H1 (cell line): ENCODE data around the gene KIF4A. TPM values are rescaled to one million over a fixed set of nuclear protein-coding genes. Genes with fewer than 3 reads are reported as not detected.
A peak's percentile ranks its signal among the peaks of the same experiment; 100 is the strongest.

Experiments used
- CTCF ChIA-PET: fragments of 300-600 bp; sonication (Branson Sonifier 250); formaldehyde crosslinking; loops from one replicate; lab custom pipeline; 2021; ENCODE audit not compliant: partially characterized antibody; lab: Charles Lee
- POLR2A ChIA-PET: fragments of 300-600 bp; sonication (Branson Sonifier 250); formaldehyde crosslinking; loops from one replicate; lab custom pipeline; 2021; ENCODE audit warnings: inconsistent platforms; ENCODE audit not compliant: partially characterized antibody; lab: Charles Lee
- DNase-seq, 2 experiments: peaks; one replicate each; pipeline versions ENCODE4 v3.0.0 to v3.0.0-alpha.2; 2010 to 2022; ENCODE audit warnings: low spot score in 2 of 2, low read depth in 1 of 2, mixed read lengths in 1 of 2
- FAIRE-seq: peaks from 2 replicates; lab custom pipeline; 2011; peaks lifted over from hg19 to GRCh38; lab: Jason Lieb, UNC
- H2AFZ ChIP-seq: 2 replicates; pipeline ENCODE4 v1.8.1; 2012; ENCODE audit warnings: low read length, inconsistent platforms
- H2AK5ac ChIP-seq: 2 replicates; pipeline ENCODE4 v1.6.1; 2013; ENCODE audit warnings: low read depth, low read length
- H2BK120ac ChIP-seq: replicated peaks from 2 replicates; pipeline ENCODE3; 2013; ENCODE audit warnings: low read depth, low read length, inconsistent platforms
- H2BK12ac ChIP-seq: 2 replicates; pipeline ENCODE4 v1.6.1; 2013; ENCODE audit warnings: low read depth, low read length
- H2BK15ac ChIP-seq: 2 replicates; pipeline ENCODE4 v1.6.1; 2013; ENCODE audit warnings: low read length
- H2BK20ac ChIP-seq: 2 replicates; pipeline ENCODE4 v1.6.1; 2013; ENCODE audit warnings: low read length
- H2BK5ac ChIP-seq: 2 replicates; pipeline ENCODE4 v1.6.1; 2013; ENCODE audit warnings: low read depth, low read length
- H3K14ac ChIP-seq: 2 replicates; pipeline ENCODE4 v1.6.1; 2013; ENCODE audit warnings: inconsistent platforms; ENCODE audit not compliant: insufficient read length
- H3K18ac ChIP-seq: 2 replicates; pipeline ENCODE4 v1.6.1; 2013; ENCODE audit warnings: low read length; ENCODE audit errors: extremely low read depth
- H3K23ac ChIP-seq: 2 replicates; pipeline ENCODE4 v1.6.1; 2013; ENCODE audit warnings: inconsistent platforms; ENCODE audit not compliant: insufficient read length
- H3K23me2 ChIP-seq: 2 replicates; pipeline ENCODE4 v1.6.1; 2013; ENCODE audit warnings: low read depth, low read length
- H3K27ac ChIP-seq: 2 replicates; pipeline ENCODE4 v1.6.1; 2011; ENCODE audit warnings: low read depth, low read length, inconsistent platforms
- H3K27me3 ChIP-seq, 4 experiments: replicated peaks in 1 of 4; 1 replicate in 1 of 4; 2 replicates in 3 of 4; pipeline versions ENCODE4 v1.6.1 to v1.8.1; 2011 to 2013; ENCODE audit warnings: low read length in 3 of 4, mild to moderate bottlenecking in 3 of 4, inconsistent platforms in 2 of 4, mixed read lengths in 2 of 4, moderate library complexity in 1 of 4; ENCODE audit not compliant: control insufficient read depth in 3 of 4, insufficient read depth in 3 of 4; ENCODE audit errors: extremely low read depth in 1 of 4
- H3K36me3 ChIP-seq, 4 experiments: 2 replicates each; pipeline versions ENCODE4 v1.6.1 to v1.8.1; 2011 to 2013; ENCODE audit warnings: mild to moderate bottlenecking in 4 of 4, low read length in 3 of 4, moderate library complexity in 2 of 4, control low read depth in 1 of 4, inconsistent platforms in 1 of 4; ENCODE audit not compliant: insufficient read depth in 4 of 4, control insufficient read depth in 2 of 4
- H3K4ac ChIP-seq: replicated peaks from 2 replicates; pipeline ENCODE3; 2013; ENCODE audit warnings: low read length, low read depth, mixed read lengths, inconsistent platforms; ENCODE audit not compliant: insufficient read length
- H3K4me1 ChIP-seq, 4 experiments: replicated peaks in 1 of 4; 1 replicate in 1 of 4; 2 replicates in 3 of 4; pipeline versions ENCODE4 v1.6.1 to v1.8.1; 2011 to 2013; ENCODE audit warnings: low read length in 3 of 4, inconsistent platforms in 2 of 4, mixed read lengths in 1 of 4; ENCODE audit not compliant: insufficient read depth in 4 of 4, control insufficient read depth in 3 of 4
- H3K4me2 ChIP-seq, 2 experiments: 2 replicates each; pipeline versions ENCODE4 v1.6.1 to v1.8.1; 2011 to 2013; ENCODE audit warnings: low read depth in 2 of 2, low read length in 2 of 2, control low read depth in 1 of 2, inconsistent platforms in 1 of 2, mild to moderate bottlenecking in 1 of 2; ENCODE audit not compliant: insufficient read depth in 1 of 2
- H3K4me3 ChIP-seq, 4 experiments: fragments of 200-600, 300-600 bp in 1 of 4; sonication (generic), shearing (Covaris generic), sonication (Bioruptor Twin) in 1 of 4; 2 replicates each; pipeline versions ENCODE4 v1.5.1 to v1.8.1; 2011 to 2016; ENCODE audit warnings: low read length in 4 of 4, low read depth in 3 of 4, control low read depth in 2 of 4, inconsistent platforms in 2 of 4, mild to moderate bottlenecking in 2 of 4, mixed read lengths in 1 of 4, moderate library complexity in 1 of 4; ENCODE audit not compliant: insufficient read depth in 2 of 4; ENCODE audit errors: extremely low read depth in 1 of 4
- H3K56ac ChIP-seq: replicated peaks from 2 replicates; pipeline ENCODE3; 2013; ENCODE audit warnings: low read depth, mild to moderate bottlenecking, mixed read lengths, low read length, inconsistent platforms; ENCODE audit not compliant: insufficient read length
- H3K79me1 ChIP-seq: 2 replicates; pipeline ENCODE4 v1.6.1; 2013; ENCODE audit warnings: low read depth, low read length, control low read depth
- H3K79me2 ChIP-seq, 2 experiments: 2 replicates each; pipeline versions ENCODE4 v1.6.1 to v1.8.1; 2012 to 2013; ENCODE audit warnings: low read length in 2 of 2, mild to moderate bottlenecking in 2 of 2, inconsistent platforms in 1 of 2; ENCODE audit not compliant: insufficient read depth in 2 of 2, control insufficient read depth in 1 of 2
- H3K9ac ChIP-seq, 4 experiments: replicated peaks in 1 of 4; 1 replicate in 1 of 4; 2 replicates in 3 of 4; pipeline versions ENCODE4 v1.6.1 to v1.8.1; 2011 to 2013; ENCODE audit warnings: low read depth in 3 of 4, low read length in 3 of 4, control low read depth in 2 of 4, mild to moderate bottlenecking in 2 of 4, moderate library complexity in 2 of 4, inconsistent platforms in 1 of 4; ENCODE audit errors: extremely low read depth in 1 of 4
- H3K9me3 ChIP-seq, 2 experiments: 2 replicates each; pipeline versions ENCODE4 v1.6.1 to v1.8.1; 2012 to 2013; ENCODE audit warnings: mild to moderate bottlenecking in 2 of 2, moderate library complexity in 2 of 2, control low read depth in 1 of 2, inconsistent platforms in 1 of 2, low read depth in 1 of 2, low read length in 1 of 2, mixed read lengths in 1 of 2; ENCODE audit not compliant: insufficient read depth in 2 of 2
- H4K20me1 ChIP-seq, 2 experiments: replicated peaks in 1 of 2; 2 replicates each; pipeline versions ENCODE3 to v1.8.1; 2011 to 2013; ENCODE audit warnings: inconsistent platforms in 2 of 2, low read length in 2 of 2, mild to moderate bottlenecking in 1 of 2; ENCODE audit not compliant: insufficient read depth in 2 of 2, control insufficient read depth in 1 of 2
- H4K5ac ChIP-seq: 2 replicates; pipeline ENCODE4 v1.6.1; 2013; ENCODE audit warnings: low read length, low read depth, mixed read lengths, inconsistent platforms; ENCODE audit not compliant: insufficient read length
- H4K8ac ChIP-seq: 2 replicates; pipeline ENCODE4 v1.8.0; 2013; ENCODE audit warnings: mild to moderate bottlenecking, moderate library complexity, low read length, inconsistent platforms; ENCODE audit not compliant: insufficient read depth; ENCODE audit errors: extremely low read depth
- H4K91ac ChIP-seq: replicated peaks from 2 replicates; pipeline ENCODE3; 2013; ENCODE audit warnings: low read length, mixed read lengths, inconsistent platforms; ENCODE audit not compliant: insufficient read length
- E2F6 ChIP-seq: IDR thresholded peaks from 2 replicates; pipeline ENCODE4 v1.6.1; 2012; ENCODE audit warnings: inconsistent platforms
- EGR1 ChIP-seq: IDR thresholded peaks from 2 replicates; pipeline ENCODE4 v1.6.1; 2011; ENCODE audit warnings: low read depth, low read length, borderline replicate concordance
- JUND ChIP-seq: IDR thresholded peaks from 2 replicates; pipeline ENCODE4 v1.6.1; 2011; ENCODE audit warnings: mild to moderate bottlenecking, improper control_type of control experiment, low read length
- MAX ChIP-seq: IDR thresholded peaks from 2 replicates; pipeline ENCODE4 v1.6.1; 2012; ENCODE audit warnings: inconsistent platforms
- SP1 ChIP-seq: IDR thresholded peaks from 2 replicates; pipeline ENCODE4 v1.6.1; 2011; ENCODE audit warnings: low read depth, low read length
- SP2 ChIP-seq: IDR thresholded peaks from 2 replicates; pipeline ENCODE4 v1.6.1; 2012; ENCODE audit warnings: mild to moderate bottlenecking, low read length, inconsistent platforms
- TAF1 ChIP-seq: IDR thresholded peaks from 2 replicates; pipeline ENCODE4 v1.6.1; 2011; ENCODE audit warnings: mild to moderate bottlenecking, low read depth, low read length
- WGBS, 2 experiments: shearing (Covaris generic) in 1 of 2; methylation state at CpG; one replicate each; pipeline versions ENCODE4 v1.1.6 to v1.1.7; 2013 to 2015; ENCODE audit warnings: low lambda C conversion rate in 2 of 2, mixed read lengths in 2 of 2, inconsistent platforms in 1 of 2, low coverage in 1 of 2, missing lambda C conversion rate in 1 of 2; ENCODE audit not compliant: insufficient replicate concordance in 2 of 2, insufficient coverage in 1 of 2, insufficient read length in 1 of 2; ENCODE audit errors: extremely low coverage in 1 of 2, missing lambda C conversion rate in 1 of 2; 5-methylcytosine and 5-hydroxymethylcytosine counted together
- polyA plus RNA-seq, 7 experiments: library from polyadenylated mRNA; depleted of rRNA in 3 of 7; stranded (reverse) in 5 of 7; unstranded in 2 of 7; fragments of >200 nt in 5 of 7; fragments of 200-250 nt in 2 of 7; gene quantifications; 1 replicate in 5 of 7; 2 replicates in 1 of 7; 4 replicates in 1 of 7; pipeline versions ENCODE4 v1.2.1 to v1.2.3, GENCODE V29; 2011 to 2013; ENCODE audit warnings: missing spikeins in 2 of 7, mixed read lengths in 2 of 7
- total RNA-seq: library from RNA; stranded (reverse); fragmentation: NEBNext Ultra II Directional; extraction: Animal tissue kit (Norgen Biotek cat#: 25700); gene quantifications from 2 replicates; pipeline ENCODE4 v1.2.1, GENCODE V29; 2021

KIF4A gene
- total and polyA plus RNA-seq, 2 of the 8 experiments (the other 6 are each of a cell fraction or from before 2014, with no cell fraction given): 10.9 to 35.7 TPM

- Histone ChIP-seq H2BK5ac (no peak overlapping the region), H3K79me2 (no peaks in the 10 kb centered on the region), H4K20me1 (no peaks in the 10 kb centered on the region), H3K9me3 (no peaks in the 10 kb centered on the region), H3K23me2 (no peaks in the 10 kb centered on the region), H3K14ac (no peak overlapping the region), H3K4me2 (no peak overlapping the region), H4K91ac (no peak overlapping the region), H2AK5ac (no peak overlapping the region), H4K8ac (no peak overlapping the region), H3K4me1 (no peaks in the 10 kb centered on the region), H3K18ac (no peak overlapping the region), H3K9ac (no peak overlapping the region), H2BK20ac (no peak overlapping the region), H2BK120ac (no peak overlapping the region), H3K23ac (no peak overlapping the region), H4K5ac (no peak overlapping the region), H3K4ac (no peak overlapping the region), H2AFZ (no peak overlapping the region), H3K4me3 (no peak overlapping the region), H3K79me1 (no peaks in the 10 kb centered on the region), H3K27ac (no peak overlapping the region), H2BK15ac (no peak overlapping the region), H3K36me3 (no peaks in the 10 kb centered on the region), H2BK12ac (no peak overlapping the region), H3K27me3 (no peaks in the 10 kb centered on the region), H3K56ac (no peak overlapping the region)
- WGBS, 2 experiments: 78% methylated on average over 1 of the region's 1 CpG; no CpG with 5 or more reads in 1 of the 2 experiments
- ChIA-PET POLR2A (no interaction called here), CTCF (interaction anchor here (2.4 kb wide), 1 partner anchor 8 kb away, joined by 9 read pairs; no protein-coding TSS in a partner anchor)
- FAIRE-seq (peak; percentile 24), DNase-seq (no peak)
- TF ChIP-seq MAX (no peak), JUND (no peak), E2F6 (no peak), SP2 (no peak), EGR1 (no peak), TAF1 (no peak), SP1 (no peak)
Measured at GRCh38 chrX:70254063-70254400, 35.9 kb upstream of the KIF4A start.
